Left ventricle myocardium superior (tissue), 1 donor: ENCODE measurements around the gene KRTAP1-5. TPM values are rescaled to one million over a fixed set of nuclear protein-coding genes. Genes with fewer than 3 reads are reported as not detected.
"Not testable (repeated sequence)": the region's sequence is repeated elsewhere in the genome, so short reads cannot be mapped to it uniquely, and the experiment has no call there.

Source experiments
- ATAC-seq: fragments of 200-7000 bp; cut with Tn5 transposase; one replicate; pipeline ENCODE4 v1.9.1; 2020; ENCODE audit warnings: mild to moderate bottlenecking, moderate library complexity
- DNase-seq: peaks from one replicate; pipeline ENCODE4 v3.0.0-alpha.2; 2020
- intact Hi-C: fragments of 100-400 bp; cut with micrococcal nuclease; formaldehyde crosslinking; loops from one replicate; pipeline ENCODE4 v1.11.0; 2022
- total RNA-seq: library from RNA; stranded (reverse); fragmentation: NEBNext Ultra II Directional; extraction: Animal tissue kit (Norgen Biotek cat#: 25700); gene quantifications from one replicate; pipeline ENCODE4 v1.2.1, GENCODE V29; 2021
- donor health status: DM: no; HTN: yes; CAD: no; lungs with severe emphysema.

The KRTAP1-5 gene
- total RNA-seq, 1 donor from 2014 or later = not detected

DNA sequence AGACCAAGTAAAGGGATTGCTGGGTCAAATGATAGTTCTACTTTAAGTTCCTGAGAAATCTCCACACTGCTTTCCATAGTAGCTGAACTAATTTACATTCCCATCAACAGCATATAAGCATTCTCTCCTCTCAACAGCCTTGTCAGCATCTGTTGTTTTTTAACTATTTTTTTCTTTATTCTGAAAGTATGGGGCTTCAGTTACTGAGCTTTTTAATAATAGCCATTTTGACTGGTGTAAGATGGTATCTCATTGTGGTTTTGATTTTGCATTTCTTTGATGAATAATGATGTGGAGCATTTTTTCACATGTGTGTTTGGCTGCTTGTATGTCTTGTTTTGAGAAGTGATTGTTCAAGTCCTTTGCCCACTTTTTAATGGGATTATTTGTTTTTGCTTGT, 25.6 kb upstream of the KRTAP1-5 start:
- DNase-seq (no peak), ATAC-seq (no peak)
- intact Hi-C loops = loop anchor here (5.0 kb wide), 1 partner anchor 45 kb away; the partner anchor contains the start of gene KRTAP3-1

DNA sequence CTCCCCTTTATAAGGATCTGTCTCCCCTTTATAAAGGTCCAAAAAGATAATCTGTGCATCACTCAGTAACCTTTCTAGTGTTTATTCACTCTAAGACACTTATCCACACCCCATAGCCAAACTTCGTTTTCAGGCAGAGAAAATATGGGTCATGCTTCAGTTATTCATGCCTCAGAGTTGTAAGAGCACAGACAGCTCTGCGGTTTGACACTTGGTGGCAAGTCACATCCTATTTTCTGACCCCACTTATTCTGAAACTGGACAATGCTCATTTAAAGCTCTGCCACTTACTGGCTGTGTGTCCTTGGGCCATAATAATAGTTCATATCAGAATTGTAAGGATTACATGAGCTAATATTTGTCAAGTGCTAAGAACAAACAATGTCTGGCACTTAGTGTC, 22.1 kb upstream of the KRTAP1-5 start:
- DNase-seq = no peak
- intact Hi-C loops = no loop called here
- no peak for ATAC-seq

GRCh38 chr17:41048441-41048840, 21.4 kb upstream of the KRTAP1-5 start:
- no peak for ATAC-seq
- intact Hi-C loops = no loop called here
- DNase-seq = no peak

- not testable (repeated sequence) for DNase-seq
Measured at GRCh38 chr17:41046735-41047465, 19.9 kb upstream of the KRTAP1-5 start, which contains the start of gene KRTAP2-1. TSS of gene KRTAP2-1 (minus strand) at chr17:41047316. CDS start at chr17:41047267, 49 bp downstream.

GRCh38 chr17:41042953-41043352, 15.9 kb upstream of the KRTAP1-5 start:
- no peak for ATAC-seq
- intact Hi-C loops = no loop called here
- DNase-seq = no peak

More at GRCh38 chr17:41046735-41047465, 19.9 kb upstream of the KRTAP1-5 start, which contains the start of gene KRTAP2-1:
- ATAC-seq, intact Hi-C loops: not testable (repeated sequence)

DNA sequence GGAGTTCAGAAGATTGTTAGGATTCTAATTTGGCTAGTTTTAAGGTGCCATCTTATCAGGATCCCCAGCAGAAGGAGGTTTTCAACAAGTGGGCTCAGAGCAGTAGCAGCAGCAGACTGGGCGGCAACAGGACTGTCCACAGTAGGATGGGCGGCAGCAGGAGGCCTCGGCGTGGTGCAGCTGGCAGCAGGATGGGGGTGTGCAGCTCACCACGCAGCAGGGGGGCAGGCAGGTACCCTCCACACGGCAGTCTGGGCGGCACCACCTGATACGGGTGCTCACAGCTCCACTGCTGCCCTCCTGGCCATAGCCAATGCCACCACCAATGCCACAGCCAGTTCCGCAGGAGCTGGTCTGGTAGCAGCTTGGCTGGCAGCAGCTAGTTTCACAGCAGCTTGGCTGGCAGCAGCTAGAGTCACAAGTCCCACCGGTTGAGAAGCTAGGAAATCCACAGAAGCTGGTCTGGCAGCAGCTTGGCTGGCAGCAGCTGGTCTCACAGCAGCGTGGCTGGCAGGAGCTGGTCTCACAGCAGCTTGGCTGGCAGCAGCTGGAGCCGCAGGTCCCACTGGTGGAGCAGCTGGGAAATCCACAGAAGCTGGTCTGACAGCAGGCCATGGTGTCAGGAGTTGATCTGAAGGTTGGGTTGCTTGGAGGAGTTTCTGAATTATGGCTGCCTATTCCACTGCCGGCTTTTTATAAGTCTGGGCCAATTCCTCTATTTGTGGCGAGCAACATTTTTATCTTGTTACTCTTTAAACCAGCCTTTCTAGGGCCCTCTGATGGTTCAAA, 14.0 kb upstream of the KRTAP1-5 start, which contains the start of gene KRTAP1-1:
Gene KRTAP1-1, minus strand, starts transcription at position 668 of the 789 bp plus-strand sequence. Its CDS starts 53 bp downstream, at position 615.
- ATAC-seq, DNase-seq, intact Hi-C loops: not testable (repeated sequence)

DNA sequence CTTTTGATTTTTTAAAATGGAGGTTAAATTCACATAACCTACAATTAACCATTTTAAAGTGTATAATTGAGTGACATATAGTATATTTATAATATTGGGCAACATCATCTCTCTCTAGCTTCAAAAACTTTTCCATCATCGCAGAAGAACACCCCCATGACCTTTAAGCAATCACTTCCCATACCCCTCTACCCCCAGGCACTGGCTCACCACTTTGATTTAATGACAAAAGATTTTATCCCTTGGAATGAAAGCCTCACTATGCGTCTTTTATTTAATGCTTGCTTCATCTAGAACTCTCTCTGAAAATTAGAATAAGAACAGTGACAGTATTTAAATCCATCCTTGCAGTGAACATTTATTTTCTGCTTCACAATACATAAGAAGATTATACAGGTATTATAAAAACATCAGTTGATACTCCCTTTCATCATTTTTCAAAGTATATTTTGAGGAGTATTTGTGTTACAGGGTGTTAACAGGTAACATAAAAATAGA, 10.9 kb upstream of the KRTAP1-5 start:
- ATAC-seq (no peak), DNase-seq (no peak)
- intact Hi-C loops = no loop called here

- ATAC-seq, DNase-seq, intact Hi-C loops: not testable (repeated sequence)
Measured at GRCh38 chr17:41034346-41034935, 7.4 kb upstream of the KRTAP1-5 start, which contains the start of gene KRTAP1-3. TSS of gene KRTAP1-3 (minus strand) at chr17:41034874. CDS start at chr17:41034821, 53 bp downstream.

GRCh38 chr17:41029633-41030245, 2.7 kb upstream of the KRTAP1-5 start, which contains the start of gene KRTAP1-4:
TSS of gene KRTAP1-4 (minus strand) at chr17:41030195. CDS start at chr17:41030078, 117 bp downstream.
- intact Hi-C loops = loop anchor here (2.0 kb wide), 1 partner anchor 63 kb away; the partner anchor contains the start of gene KRT39
- DNase-seq (no peak), ATAC-seq (no peak)

GRCh38 chr17:41024697-41025096, 2.3 kb downstream of the KRTAP1-5 start:
- intact Hi-C loops = no loop called here

GRCh38 chr17:41020336-41020735, 6.7 kb downstream of the KRTAP1-5 start:
- ATAC-seq (no peak), DNase-seq (no peak)
- intact Hi-C loops = no loop called here

More at GRCh38 chr17:41024697-41025096, 2.3 kb downstream of the KRTAP1-5 start:
- ATAC-seq (no peak), DNase-seq (no peak)

GRCh38 chr17:41019415-41019814, 7.6 kb downstream of the KRTAP1-5 start:
- DNase-seq (no peak), ATAC-seq (no peak)
- intact Hi-C loops = no loop called here

DNA sequence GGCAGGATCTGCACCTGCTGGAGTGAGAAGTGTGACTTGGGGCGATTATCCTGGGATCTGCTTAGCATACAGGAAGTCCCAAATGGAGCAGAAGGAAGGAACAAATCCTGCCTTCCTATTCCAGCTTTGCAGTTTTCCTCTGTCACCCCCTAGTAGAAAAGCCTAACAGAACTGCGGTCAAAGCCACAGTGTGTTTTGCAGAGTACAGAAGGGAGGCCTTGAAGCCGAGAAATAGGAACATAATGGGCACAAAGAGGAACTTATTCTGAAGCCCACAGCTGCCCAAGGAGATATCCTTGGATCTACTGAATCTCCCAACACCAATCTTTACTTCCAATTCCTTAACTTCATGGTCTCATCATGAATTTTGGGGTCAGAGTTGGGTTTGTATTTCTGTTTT, 8.5 kb downstream of the KRTAP1-5 start:
- no peak for ATAC-seq
- intact Hi-C loops = no loop called here
- no peak for DNase-seq

DNA sequence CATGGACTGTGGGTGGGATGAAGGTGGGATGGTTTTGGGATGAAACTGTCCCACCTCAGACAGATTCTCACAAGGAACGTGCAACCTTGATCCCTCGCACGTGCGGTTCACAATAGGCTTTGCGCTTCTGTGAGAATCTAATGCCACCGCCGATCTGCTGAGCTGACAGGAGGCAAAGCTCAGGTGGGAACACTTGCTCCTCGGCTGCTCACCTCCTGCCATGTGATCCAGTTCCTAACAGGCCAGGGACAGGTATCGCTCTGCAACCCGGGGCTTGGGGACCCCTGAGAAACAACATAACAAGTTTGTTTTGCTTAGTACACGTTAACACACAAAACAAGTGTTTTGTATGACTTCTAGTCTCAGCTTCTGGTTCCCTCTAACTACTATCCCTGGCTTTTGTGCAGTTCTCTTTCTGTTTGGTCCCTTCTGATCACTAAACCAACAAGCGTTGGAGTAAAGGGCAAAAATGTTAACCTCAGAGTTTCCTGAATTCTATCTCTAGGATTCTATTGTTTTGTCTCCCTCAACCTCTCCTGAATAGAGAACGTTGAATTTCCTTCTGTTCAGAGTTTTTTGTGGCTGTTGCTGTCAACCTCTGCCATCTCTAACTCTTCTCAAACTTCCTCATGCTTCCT, 10.3 kb downstream of the KRTAP1-5 start:
- intact Hi-C loops = no loop called here
- no peak for ATAC-seq
- no peak for DNase-seq

- ATAC-seq = no peak
- intact Hi-C loops = no loop called here
- DNase-seq = no peak
Measured at GRCh38 chr17:41015454-41015853, 11.6 kb downstream of the KRTAP1-5 start.

GRCh38 chr17:41013606-41014005, 13.4 kb downstream of the KRTAP1-5 start:
- ATAC-seq (peak; percentile 64), DNase-seq (no peak)
- intact Hi-C loops = no loop called here

DNA sequence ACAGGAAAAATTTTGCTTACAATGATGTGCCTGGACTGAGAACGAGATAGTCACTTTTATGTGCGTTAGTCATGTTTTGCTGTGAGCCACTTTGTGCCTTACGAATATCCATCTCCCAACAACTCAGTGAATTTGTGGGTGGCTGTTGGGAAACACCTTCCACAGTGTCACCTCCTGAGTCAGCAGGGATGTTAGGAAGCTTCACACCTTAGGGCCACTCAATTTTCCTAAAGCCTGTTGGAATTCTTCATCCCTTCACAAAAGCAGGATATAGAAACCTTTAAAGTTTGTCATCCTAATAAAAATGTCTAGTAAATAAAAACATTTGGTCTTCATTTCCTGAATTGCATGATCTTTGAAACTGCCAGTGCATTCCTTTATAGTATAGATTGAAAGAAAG, 13.8 kb downstream of the KRTAP1-5 start:
- ATAC-seq (no peak), DNase-seq (no peak)
- intact Hi-C loops = no loop called here
